NCI-H748 (cell line): ENCODE measurements around the gene TNRC18.

Experiments used
- DNase-seq: peaks from one replicate; lab custom pipeline; 2025; ENCODE audit not compliant: unreplicated experiment; lab: John Stamatoyannopoulos, UW

TNRC18 gene

DNA sequence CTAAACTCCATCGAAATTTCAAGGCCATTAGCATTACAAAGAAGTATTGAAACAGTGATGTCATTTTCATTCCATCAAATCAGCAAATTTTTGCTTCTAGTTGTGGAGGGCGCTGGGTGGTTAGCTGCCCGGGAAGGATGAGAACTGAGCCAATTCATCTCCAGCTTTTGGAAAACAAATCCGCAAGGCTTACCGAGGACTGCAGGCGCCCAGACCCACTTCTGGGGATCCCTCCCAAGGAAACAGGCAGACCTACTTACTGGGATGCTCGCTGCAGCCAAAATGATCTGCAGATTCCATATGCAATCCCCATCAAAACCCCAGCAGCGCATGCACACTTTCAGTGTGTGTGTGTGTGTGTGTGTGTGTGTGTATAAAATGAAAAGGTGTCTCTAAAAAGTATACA, 19.2 kb downstream of the TNRC18 start:
- no peak for DNase-seq

DNA sequence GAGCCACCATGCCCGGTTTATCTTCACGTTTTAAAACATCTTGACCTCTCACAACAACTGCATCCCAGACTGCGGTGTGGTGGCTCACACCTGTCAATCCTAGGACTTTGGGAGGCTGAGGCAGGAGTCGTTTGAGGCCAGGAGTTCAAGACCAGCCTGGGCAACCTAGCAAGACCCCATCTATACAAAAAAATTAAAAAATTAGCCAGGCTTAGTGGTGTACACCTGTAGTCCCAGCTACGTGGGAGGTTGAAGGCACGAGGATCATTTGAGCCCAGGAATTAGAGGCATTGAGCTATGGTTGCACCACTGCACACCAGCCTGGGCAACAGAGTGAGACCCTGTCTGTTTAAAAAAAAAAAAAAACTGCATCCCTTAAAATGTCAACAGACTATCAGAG, 20.2 kb downstream of the TNRC18 start:
- no peak for DNase-seq

DNA sequence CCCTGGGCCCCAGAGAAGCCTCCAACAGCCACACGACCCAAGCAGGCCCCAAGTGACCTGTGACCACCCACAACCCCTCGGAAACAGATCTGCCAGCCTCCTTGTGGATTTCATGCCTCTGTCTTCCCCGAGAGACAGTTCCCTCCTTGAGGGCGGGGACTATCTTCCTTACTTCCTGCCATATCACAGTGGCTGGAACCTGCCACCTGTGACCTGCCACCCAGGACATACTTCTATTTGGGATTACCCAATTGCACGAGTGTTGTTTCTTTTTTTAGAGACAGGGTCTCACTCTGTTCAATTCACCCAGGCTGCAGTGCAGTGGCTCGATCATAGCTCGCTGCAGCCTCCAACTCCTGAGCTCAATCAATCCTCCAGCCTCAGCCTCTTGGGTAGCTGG, 25.9 kb downstream of the TNRC18 start:
- no peak for DNase-seq

DNA sequence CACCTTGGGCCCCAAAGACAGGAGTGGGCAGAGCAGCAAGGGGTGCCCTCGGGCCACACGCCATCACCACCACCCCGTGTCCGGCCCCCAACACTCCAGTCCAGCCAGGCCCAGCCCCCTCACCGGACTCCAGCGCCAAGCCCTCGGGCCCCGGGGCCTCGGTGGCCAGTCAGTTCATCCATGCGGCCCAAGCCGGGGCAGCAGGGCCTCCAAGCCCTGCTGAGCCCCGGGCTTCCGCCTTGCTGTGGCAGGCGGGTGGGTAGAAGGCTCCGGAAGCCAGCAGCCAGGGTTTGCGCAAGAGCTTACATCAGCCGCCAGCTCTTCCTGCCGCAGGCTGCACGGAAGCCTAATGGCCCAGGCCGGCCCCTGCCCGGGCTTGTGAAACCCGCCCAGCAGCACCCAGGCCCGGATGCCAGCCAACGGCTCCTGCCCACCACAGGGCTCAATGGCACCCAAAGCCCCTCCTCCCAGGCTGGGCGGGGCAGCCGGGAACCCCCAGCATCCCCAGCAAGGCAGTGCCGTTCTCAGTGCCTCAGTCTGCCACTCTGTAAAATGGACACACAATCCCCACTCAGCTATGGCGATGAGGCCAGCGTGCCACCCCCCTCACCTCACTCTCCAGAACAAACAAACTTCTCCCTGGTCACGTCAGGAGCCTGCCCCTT, 26.5 kb downstream of the TNRC18 start:
- DNase-seq = peak; percentile 12

DNA sequence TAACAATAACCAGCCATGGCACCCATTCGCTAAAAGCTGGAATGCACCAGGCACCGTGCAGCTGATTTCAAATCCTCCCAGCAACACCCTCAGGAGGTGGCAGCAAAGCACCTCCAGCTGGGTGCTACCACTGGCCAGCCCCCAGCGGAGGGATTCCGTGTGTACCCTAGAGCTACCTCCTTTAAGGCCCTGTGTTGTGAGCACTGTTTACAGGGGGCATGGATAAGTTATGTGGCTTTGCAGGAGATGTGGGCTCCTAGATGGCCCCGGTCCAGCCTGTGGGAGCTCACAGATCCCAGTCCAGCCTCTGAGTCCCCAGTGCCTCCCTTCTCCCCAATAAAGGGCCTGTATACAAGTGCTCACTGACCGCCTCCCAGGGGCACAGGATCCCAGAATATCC, 27.1 kb downstream of the TNRC18 start:
- no peak for DNase-seq

DNA sequence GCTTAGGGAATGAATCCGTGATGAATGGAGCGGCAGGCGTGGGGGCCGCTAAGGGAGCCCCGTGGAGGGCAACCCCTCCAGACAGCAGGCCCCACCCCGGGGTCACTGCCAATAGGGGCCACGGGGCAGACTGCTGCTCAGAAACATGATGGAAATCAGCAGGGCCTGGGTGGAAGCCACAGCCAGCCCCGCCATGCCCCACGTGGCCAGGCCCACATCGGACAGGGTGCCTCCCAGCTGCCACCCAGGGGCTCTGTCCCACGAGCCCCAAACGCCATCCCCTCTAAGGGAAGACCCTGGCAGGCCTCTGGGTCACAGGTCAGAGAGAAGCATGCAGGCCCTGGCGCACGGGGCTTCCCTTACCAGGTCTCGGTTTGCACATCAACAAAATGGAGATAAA, 28.4 kb downstream of the TNRC18 start:
- no peak for DNase-seq

DNA sequence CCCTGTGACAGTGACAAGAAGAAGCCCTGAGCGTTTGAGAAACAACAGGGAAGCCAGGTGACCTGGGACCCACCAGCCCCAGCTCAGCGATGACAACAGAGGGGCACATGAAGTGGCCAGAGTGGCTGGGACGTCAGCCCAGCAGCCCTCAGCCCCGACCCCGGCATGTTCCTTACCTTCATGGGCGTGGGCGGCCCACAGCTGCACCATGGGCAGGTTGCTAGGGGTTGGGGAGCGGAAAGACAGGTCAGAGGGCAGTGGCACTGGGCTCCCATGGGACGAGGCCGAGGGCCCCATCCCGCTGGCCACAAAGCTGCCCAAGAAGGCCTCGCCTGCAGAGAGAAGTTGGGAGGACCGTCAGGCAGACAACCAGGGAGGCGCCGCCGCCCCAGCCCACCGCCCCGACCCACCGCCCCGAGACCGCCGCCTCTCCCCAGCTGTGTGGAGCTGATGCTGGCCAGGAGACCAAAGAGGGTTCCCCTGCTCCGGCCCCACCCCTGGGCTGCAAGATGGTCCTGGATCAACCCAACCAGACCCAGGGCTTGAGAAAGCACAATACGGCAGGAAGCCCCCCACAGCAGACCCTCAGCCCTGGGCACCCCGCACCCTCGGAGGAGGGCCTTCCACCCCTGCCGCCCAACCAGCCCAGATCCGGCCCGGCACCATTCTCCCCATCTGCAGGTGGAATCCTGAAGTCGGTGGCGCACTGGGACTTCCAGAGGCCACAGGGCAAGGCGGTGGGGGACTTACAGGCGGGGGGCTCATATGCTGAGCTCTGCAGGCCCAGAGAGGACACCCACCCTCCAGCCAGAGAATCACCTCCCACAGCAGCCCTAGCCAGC, 29.1 kb downstream of the TNRC18 start:
- DNase-seq = no peak

DNA sequence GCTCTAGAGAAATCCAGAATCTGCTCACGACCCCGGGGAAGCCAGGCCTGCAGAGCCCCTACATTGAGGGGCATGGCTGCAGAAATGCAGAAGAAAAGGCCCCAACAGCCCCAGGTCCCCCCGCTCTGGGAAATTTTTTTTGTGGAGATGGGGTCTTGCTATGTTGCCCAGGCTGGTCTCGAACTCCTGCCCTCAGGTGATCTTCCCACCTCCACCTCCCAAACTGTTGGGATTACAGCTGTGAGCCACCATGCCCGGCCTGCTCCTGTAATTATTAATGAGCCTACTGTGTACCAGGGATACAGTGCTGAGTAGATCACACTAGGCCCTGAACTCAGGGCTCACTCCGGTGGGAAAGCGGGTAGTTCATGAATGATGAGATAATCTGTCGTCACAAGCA, 29.9 kb downstream of the TNRC18 start:
- DNase-seq = no peak

DNA sequence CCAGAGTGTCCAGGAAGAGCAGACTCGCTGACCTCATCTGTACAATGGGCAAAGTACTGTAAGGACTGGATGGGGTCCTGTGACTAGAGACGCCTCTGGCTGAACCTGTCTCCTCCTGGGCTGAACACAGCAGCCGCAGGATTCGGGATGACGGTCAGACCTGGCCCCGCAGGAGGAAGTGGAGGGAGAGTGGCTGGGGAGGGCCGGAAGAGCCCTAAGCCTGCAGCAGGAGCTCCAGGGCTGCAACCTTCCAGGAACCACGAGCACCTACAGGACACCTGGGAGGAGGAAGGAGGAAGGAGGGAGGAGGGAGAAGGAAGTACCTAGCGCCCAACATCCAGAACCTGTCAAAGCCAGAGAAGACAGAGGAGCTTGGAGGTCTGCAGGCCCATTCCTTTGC, 30.3 kb downstream of the TNRC18 start:
- DNase-seq = no peak

DNA sequence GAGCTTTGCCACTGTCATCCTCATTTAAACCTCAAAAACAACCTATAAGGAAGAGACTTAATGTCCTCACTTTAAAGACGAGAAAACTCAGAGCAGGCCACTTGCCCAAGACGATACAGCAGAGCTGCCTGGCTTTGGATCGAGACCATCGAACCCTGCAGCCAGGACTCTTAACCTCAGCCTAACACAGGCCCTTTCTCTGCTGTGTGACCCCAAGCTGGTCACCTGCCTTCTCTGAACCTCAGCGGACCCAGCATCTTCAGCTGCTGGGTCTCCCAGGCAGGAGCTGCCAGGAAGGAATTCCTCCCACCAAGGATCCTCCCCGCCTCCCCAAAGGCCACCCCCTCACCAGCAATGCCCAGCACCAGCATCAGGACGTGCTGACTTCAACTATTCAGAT, 32.7 kb downstream of the TNRC18 start:
- no peak for DNase-seq

DNA sequence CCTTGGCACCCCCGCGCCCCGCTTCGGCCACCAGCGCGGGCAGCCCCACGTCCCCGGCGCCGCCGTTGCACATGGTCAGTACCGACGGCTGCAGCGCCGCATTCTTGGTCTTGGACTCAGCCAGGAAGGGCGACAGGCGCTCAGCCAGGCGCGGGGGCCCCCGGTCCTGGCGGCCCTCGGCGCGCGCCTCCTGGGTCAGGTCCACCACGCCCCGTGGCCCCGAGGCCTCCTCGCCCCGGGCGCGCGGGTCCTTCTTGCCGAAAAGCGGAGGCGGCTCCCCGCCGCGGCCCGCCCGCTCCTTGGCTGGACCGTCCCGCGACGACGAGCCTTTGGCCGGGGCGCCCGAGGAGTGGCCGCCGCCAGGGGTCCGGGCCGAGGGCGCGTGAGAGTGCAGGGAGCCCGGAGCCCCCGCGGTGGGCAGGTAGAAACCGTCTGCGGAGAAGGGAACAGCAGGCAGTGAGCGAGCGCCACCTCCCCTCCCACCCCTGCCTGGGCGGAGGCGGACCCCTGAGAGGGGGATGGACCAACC, 34.7 kb downstream of the TNRC18 start:
- no peak for DNase-seq

DNA sequence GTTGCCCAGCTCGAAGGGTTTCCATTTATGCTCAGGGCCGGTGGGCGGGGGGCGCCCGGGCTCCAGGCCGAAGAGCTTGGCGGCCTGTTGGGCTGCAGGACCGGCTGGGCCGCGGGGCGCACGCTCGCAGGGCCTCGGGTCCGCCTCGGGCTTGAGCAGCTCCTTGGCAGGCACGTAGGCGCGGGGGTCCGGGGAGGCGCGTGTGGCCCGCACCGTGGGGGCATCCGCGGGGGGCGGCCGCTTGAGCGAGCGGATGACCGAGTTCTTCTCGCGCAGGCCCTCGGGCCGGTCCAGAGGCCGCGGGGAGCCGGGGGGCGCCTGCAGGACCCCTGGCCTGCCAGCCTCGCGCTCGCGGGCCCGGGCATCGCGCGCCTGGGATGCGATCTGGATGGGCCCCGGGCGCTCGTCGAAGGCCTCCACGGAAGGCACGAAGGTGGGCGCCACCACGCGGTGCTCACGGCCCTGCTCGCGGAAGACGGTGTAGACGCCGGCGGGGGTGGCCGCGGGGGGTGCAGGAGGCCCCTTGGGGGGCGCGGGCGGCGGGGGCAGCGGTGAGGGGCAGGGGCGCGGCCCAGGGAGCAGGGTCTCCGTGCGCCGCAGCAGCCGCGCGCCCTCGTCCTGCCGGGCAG, 35.2 kb downstream of the TNRC18 start:
- DNase-seq = no peak

DNA sequence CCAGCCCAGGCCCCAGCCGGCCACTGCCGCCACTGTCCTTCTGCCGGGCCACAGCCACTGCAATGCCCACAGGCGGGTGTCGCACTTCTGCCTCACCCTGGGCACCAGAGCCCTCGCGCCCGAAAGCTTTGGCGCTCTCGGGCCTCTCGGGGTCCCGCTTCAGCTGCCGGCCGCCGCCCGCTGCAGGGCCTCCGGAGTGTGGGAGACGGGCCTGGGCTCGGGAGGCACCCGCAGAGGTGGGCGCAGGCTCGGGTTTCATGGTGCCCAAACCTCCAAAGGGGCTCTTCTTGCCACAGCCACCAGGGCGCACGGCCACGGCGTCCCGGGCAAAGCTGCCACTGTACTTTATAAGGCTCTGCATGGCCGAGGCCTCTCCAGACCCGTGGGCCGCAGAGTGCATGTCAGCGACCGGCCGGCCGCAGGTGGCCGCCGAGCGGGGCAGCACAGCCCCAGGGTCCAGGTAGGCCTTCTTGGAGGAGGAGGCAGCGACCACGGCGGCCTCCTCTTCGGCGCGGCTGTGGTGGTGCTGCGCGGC, 35.9 kb downstream of the TNRC18 start:
- DNase-seq = no peak

DNA sequence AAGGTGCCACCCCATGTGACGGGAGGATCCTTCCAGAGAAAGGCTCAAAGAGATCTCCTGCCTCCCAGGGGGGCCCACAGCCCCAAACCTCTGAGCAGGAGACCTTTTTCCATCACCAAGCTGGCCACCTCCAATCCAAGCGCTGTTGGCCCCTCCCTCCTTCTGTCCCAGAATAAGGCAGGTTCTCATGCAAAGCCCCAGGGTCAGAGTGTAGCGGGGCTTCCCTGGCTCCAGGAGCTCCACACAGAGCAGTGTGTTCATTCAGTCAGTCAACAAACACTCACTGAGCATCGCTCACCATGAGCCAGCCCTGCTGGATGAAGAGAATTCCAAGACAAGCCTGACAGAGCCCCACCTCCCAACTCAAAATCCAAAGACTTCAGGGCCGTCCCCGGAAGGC, 39.0 kb downstream of the TNRC18 start:
- no peak for DNase-seq

DNA sequence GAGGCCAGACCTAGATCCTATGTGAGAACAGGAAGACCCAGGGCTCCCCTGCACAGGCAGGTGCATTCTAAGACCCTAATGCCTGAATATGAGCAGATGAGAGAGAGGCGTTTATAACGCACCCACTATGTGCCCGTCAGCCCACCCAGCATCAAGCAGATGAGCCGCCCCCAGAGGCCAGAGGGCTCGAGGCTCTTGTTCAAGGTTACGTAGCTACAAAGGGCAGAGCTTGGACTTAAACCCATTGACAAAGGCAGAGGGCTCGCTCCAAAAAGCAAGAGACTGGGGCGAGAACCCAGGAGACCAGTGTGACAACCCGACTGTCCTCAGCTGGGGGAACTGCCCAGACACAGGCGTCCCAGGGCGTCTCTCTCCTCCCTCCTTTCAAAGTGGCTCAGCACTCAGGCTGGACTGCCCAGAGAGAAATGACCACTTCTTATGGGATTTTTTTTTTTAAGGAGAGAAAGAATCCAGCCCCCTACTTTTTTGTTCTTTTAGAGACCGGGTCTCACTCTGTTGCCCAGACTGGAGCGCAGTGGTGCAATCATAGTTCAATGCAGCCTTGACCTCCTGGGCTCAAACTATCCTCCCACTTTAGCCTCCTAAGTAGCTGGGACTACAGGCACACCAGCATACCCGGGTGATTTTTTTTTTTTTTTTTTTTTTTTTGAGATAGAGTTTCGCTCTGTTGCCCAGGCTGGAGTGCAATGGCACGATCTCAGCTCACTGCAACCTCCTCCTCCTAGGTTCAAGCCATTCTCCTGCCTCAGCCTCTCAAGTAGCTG, 40.1 kb downstream of the TNRC18 start:
- DNase-seq = no peak

DNA sequence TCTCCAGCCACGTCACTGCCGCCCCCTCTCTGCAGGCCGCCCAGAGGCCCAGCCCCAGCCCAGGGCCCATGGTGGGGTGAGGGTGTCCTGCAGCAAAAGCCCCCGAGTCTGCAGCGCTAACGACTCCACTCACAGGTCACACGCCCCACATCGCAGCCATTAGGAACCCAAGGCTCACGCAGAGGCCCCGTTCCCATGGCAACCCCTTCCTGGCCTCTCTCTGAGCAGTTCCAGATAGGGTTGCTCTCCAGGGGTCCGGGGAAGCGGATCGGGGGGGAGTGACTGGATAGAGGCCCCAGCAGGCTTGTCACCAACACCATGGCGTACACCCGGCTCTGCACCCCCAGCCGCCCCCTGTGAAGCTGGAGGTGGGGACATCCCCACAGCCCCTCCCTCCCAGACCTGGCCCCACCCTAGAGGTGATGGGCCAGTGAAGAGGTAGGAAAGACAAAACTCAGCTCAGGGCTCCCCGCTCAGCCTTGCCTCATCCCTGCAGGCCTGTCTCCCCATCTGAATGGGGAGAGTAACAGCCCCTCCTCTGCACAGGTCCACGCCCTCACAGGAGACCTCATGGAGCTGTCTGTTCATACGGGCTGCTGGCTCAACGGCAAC, 41.2 kb downstream of the TNRC18 start:
- DNase-seq = peak; percentile 43

DNA sequence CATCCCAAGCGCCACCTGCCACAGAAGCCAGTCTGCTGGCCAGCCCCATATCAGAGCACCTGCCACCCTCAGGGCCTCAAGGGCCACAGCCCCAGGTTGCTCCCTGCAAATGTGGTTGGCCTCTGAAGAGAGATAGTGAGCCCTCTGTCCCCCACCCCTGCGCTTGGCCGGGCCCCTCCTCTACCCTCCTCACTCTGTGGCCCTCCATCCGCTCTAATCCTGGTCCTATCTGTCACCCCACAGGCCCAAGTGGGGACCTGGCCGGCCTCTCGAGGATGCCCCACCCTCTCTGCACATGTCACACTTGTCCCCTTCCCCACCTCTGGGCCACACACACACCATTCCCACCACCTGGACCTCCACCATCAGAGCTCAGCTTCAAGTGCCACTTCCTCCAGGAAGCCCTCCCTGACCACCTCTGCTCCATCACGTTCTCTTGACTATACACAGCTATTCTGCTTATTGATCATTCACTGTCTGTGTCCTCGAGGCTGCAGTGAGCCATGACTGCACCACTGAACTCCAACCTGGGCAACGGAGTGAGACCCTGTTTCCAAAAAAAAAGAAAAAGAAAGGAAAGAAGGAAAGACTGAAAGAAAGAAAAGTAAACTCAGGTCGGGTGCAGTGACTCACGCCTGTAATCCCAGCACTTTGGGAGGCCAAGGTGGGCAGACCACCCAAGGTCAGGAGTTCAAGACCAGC, 42.4 kb downstream of the TNRC18 start:
- no peak for DNase-seq

DNA sequence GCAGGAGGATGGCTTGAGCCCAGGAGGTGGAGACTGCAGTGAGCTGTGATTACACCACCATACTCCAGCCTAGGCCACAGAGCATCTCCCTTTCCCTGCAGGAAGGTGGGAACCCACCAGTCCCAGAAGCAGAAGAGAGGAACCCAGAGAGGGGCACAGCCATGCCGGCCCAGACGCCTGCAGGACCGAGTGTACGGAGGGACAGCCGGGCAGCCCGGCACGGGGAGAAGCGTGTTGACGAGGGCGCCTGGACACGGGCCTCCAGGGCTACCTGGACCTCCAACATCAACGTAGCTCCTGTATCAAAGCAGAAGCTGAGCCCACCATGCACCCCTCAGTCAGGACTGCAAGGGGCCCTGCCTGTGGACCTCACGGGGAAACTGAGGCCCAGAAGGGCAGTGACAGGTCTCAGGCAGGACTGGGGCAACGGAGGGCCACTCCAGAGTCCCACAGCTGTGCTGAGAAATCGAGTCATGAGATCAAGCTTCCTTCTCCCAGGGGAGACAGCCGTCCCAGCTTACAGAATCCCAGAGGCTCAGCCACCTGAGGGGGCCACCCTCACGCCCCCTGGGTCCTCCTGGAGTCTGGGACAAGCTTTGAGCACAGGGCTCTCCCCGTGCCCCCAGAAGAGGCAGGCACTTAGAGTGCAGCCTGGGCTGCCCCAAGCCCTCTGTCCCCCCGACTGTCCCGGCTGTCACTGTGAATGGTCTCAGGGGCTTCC, 43.1 kb downstream of the TNRC18 start:
- no peak for DNase-seq

DNA sequence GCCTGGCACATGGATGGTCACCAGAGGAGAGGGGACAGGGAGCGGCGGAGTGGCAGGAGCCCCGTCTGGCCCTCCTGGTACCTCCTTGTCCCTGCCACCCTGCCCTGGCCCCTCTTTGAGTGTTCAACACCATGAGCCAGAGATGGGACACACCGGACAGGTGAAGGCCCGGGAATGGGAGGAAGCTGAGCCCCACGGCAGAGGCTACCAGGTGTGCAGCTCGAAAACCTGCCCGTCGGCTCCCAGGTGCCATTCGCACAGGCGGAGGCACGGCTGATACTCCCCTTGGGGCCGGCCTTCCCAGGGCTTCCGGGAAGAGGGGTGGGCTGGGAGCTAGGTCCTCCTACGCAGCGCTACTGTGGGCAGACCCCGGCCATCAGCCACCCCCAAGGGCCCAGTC, 44.1 kb downstream of the TNRC18 start:
- DNase-seq = no peak
